GM12878 (cell line): ENCODE results near the gene YY1. TPM values are rescaled to one million over a fixed set of nuclear protein-coding genes. Genes with fewer than 3 reads are reported as not detected.

Experiments
- CBFB ChIP-seq: IDR thresholded peaks from 2 replicates; pipeline ENCODE4 v1.6.1; 2016; ENCODE audit warnings: antibody characterized with exemption, low read depth
- CHD1 ChIP-seq: IDR thresholded peaks from 2 replicates; pipeline ENCODE4 v1.6.1; 2012; ENCODE audit warnings: low read depth, low read length, improper control_type of control experiment
- CREB1 ChIP-seq: IDR thresholded peaks from 2 replicates; pipeline ENCODE4 v1.6.1; 2012; ENCODE audit warnings: low read depth, mild to moderate bottlenecking, inconsistent platforms
- FOXM1 ChIP-seq: IDR thresholded peaks from 2 replicates; pipeline ENCODE4 v1.6.1; 2012; ENCODE audit warnings: low read depth, mild to moderate bottlenecking, inconsistent platforms, low read length, moderate library complexity
- HDAC2 ChIP-seq: fragments of 200-600 bp; sonication (generic); IDR thresholded peaks from 2 replicates; pipeline ENCODE4 v1.6.1; 2017
- IKZF2 ChIP-seq, 2 experiments: fragments of 450-650 bp; IDR thresholded peaks; 2 replicates each; pipeline ENCODE4 v1.6.1; 2017; ENCODE audit warnings: mild to moderate bottlenecking in 2 of 2, moderate library complexity in 2 of 2
- IRF4 ChIP-seq: IDR thresholded peaks from 2 replicates; pipeline ENCODE4 v1.6.1; 2011; ENCODE audit warnings: low read depth, low read length
- KAT2A ChIP-seq: conservative IDR thresholded peaks from 2 replicates; pipeline ENCODE4 v1.6.1; 2011; ENCODE audit warnings: low read depth, low read length; ENCODE audit not compliant: control insufficient read depth
- MTA2 ChIP-seq: fragments of 450-650 bp; IDR thresholded peaks from 2 replicates; pipeline ENCODE4 v1.6.1; 2016; ENCODE audit warnings: low read depth, mild to moderate bottlenecking, moderate library complexity
- PAX8 ChIP-seq: fragments of 450-650 bp; IDR thresholded peaks from 2 replicates; pipeline ENCODE4 v1.6.1; 2017; ENCODE audit warnings: mild to moderate bottlenecking, moderate library complexity
- RUNX3 ChIP-seq: IDR thresholded peaks from 2 replicates; pipeline ENCODE4 v1.6.1; 2012; ENCODE audit warnings: low read length, inconsistent platforms
- SIN3A ChIP-seq: IDR thresholded peaks from 2 replicates; pipeline ENCODE4 v1.6.1; 2012; ENCODE audit warnings: low read depth, low read length, improper control_type of control experiment
- SREBF2 ChIP-seq: IDR thresholded peaks from 2 replicates; pipeline ENCODE4 v1.6.1; 2012; ENCODE audit warnings: mild to moderate bottlenecking, low read length
- STAT3 ChIP-seq: IDR thresholded peaks from 2 replicates; pipeline ENCODE4 v1.6.1; 2011; ENCODE audit warnings: low read depth, low read length, improper control_type of control experiment
- ZBED1 ChIP-seq: IDR thresholded peaks from 2 replicates; pipeline ENCODE4 v1.6.1; 2016; ENCODE audit warnings: borderline replicate concordance
- ZNF24 ChIP-seq: fragments of 450-650 bp; IDR thresholded peaks from 2 replicates; pipeline ENCODE4 v1.6.1; 2017; ENCODE audit warnings: antibody characterized with exemption, mild to moderate bottlenecking
- ZNF384 ChIP-seq: IDR thresholded peaks from 2 replicates; pipeline ENCODE4 v1.6.1; 2012; ENCODE audit warnings: low read depth, mild to moderate bottlenecking, low read length, improper control_type of control experiment, borderline replicate concordance
- polyA plus RNA-seq, 11 experiments: library from polyadenylated mRNA; depleted of rRNA in 4 of 11; unstranded in 6 of 11; stranded (reverse) in 5 of 11; fragments of >200 nt; fragmentation: Nextera tagmentation in 4 of 11; fragmentation: Illumina TruSeq in 1 of 11; extraction: Ambion mirVana in 4 of 11; extraction: Trizol in 1 of 11; gene quantifications; 1 replicate in 1 of 11; 2 replicates in 10 of 11; pipeline versions ENCODE4 v1.2.1 to v1.2.3, GENCODE V29; 2011 to 2016; ENCODE audit warnings: inconsistent platforms in 2 of 11, missing spikeins in 2 of 11, low read depth in 1 of 11
- total RNA-seq, 4 experiments: library from RNA; depleted of rRNA in 3 of 4; stranded (reverse); fragments of >200 nt in 3 of 4; fragmentation: Illumina TruSeq in 1 of 4; extraction: Trizol in 1 of 4; gene quantifications; 2 replicates each; pipeline versions ENCODE4 v1.2.1 to v1.2.3, GENCODE V29; 2013 to 2021
- TF ChIP-seq, protein P1 (sequence below): IDR thresholded peaks from 2 replicates; pipeline ENCODE4 v1.6.1; 2011; ENCODE audit warnings: low read depth, low read length, improper control_type of control experiment, borderline replicate concordance
- TF ChIP-seq, protein P2 (sequence below): fragments of 450-650 bp; IDR thresholded peaks from 2 replicates; pipeline ENCODE4 v1.6.1; 2017; ENCODE audit warnings: low read depth, mild to moderate bottlenecking, moderate library complexity
- TF ChIP-seq, protein P3 (sequence below): IDR thresholded peaks from 2 replicates; pipeline ENCODE4 v1.6.1; 2012; ENCODE audit warnings: mild to moderate bottlenecking, low read depth, low read length
- TF ChIP-seq, protein P4 (sequence below): fragments of 450-650 bp; conservative IDR thresholded peaks from 2 replicates; pipeline ENCODE4 v1.6.1; 2017; ENCODE audit warnings: mild to moderate bottlenecking, moderate library complexity
- TF ChIP-seq, protein P5 (sequence below), 3 experiments: IDR thresholded peaks in 2 of 3; conservative IDR thresholded peaks in 1 of 3; 2 replicates each; pipeline ENCODE4 v1.5.1; 2011; ENCODE audit warnings: low read depth in 3 of 3, low read length in 3 of 3, mild to moderate bottlenecking in 3 of 3, control low read depth in 2 of 3, moderate library complexity in 2 of 3, inconsistent platforms in 1 of 3, mixed read lengths in 1 of 3; ENCODE audit not compliant: control insufficient read depth in 2 of 3, insufficient read depth in 1 of 3; ENCODE audit errors: extremely low read depth in 1 of 3

Gene YY1
- total and polyA plus RNA-seq, 10 of the 15 experiments (the other 5 are each of a cell fraction or from before 2014, with no cell fraction given): 23.7 to 74.0 (median 39.9) TPM

DNA sequence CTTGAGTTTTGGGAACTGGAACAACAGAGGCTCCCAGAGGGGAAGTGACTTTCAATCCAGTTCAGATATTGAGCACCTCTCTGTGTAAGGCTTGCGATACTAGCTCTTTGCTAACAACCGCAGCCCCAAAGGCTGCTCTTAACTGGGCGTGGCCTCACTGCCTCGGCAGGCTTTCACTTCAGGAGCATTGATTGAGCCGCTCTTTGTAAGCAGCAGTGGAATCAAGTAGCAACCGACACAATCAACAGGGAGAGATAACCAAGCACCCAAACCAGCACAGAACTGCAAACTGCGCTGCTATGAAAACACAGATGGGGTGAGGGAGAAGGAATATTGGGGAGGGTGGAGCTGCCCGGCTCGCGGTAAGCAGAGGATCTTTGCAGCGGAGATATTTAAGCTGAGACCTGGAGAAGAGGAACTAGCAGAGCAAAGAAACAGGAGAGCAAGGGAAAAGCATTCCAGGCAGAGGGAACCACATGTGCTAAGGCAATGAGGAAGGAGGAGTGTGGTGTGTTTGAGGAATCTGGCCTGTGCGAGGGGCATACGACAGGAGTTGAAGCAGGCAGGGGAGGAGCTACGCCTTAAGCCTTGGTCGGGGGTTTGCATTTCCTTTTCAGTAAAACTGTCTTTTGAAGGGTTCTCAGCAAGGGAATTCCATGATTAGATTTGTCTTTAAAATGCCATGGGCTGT, 17.3 kb upstream of the YY1 start (continued):
- no peak for TF ChIP-seq STAT3
- TF ChIP-seq, protein P1, sequence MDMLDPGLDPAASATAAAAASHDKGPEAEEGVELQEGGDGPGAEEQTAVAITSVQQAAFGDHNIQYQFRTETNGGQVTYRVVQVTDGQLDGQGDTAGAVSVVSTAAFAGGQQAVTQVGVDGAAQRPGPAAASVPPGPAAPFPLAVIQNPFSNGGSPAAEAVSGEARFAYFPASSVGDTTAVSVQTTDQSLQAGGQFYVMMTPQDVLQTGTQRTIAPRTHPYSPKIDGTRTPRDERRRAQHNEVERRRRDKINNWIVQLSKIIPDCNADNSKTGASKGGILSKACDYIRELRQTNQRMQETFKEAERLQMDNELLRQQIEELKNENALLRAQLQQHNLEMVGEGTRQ: no peak
- TF ChIP-seq, protein P2, sequence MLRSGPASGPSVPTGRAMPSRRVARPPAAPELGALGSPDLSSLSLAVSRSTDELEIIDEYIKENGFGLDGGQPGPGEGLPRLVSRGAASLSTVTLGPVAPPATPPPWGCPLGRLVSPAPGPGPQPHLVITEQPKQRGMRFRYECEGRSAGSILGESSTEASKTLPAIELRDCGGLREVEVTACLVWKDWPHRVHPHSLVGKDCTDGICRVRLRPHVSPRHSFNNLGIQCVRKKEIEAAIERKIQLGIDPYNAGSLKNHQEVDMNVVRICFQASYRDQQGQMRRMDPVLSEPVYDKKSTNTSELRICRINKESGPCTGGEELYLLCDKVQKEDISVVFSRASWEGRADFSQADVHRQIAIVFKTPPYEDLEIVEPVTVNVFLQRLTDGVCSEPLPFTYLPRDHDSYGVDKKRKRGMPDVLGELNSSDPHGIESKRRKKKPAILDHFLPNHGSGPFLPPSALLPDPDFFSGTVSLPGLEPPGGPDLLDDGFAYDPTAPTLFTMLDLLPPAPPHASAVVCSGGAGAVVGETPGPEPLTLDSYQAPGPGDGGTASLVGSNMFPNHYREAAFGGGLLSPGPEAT: no peak
- TF ChIP-seq CREB1: no peak
- no peak for TF ChIP-seq IRF4
- TF ChIP-seq HDAC2: no peak
- TF ChIP-seq SREBF2: no peak
- TF ChIP-seq IKZF2 (IDR thresholded peaks at IDR 0.05): no peak; a peak in 1 of 4 replicates
- TF ChIP-seq, protein P3, sequence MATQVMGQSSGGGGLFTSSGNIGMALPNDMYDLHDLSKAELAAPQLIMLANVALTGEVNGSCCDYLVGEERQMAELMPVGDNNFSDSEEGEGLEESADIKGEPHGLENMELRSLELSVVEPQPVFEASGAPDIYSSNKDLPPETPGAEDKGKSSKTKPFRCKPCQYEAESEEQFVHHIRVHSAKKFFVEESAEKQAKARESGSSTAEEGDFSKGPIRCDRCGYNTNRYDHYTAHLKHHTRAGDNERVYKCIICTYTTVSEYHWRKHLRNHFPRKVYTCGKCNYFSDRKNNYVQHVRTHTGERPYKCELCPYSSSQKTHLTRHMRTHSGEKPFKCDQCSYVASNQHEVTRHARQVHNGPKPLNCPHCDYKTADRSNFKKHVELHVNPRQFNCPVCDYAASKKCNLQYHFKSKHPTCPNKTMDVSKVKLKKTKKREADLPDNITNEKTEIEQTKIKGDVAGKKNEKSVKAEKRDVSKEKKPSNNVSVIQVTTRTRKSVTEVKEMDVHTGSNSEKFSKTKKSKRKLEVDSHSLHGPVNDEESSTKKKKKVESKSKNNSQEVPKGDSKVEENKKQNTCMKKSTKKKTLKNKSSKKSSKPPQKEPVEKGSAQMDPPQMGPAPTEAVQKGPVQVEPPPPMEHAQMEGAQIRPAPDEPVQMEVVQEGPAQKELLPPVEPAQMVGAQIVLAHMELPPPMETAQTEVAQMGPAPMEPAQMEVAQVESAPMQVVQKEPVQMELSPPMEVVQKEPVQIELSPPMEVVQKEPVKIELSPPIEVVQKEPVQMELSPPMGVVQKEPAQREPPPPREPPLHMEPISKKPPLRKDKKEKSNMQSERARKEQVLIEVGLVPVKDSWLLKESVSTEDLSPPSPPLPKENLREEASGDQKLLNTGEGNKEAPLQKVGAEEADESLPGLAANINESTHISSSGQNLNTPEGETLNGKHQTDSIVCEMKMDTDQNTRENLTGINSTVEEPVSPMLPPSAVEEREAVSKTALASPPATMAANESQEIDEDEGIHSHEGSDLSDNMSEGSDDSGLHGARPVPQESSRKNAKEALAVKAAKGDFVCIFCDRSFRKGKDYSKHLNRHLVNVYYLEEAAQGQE: no peak
- peak; percentile 67 for TF ChIP-seq RUNX3
- TF ChIP-seq CBFB: peak; percentile 19; the same call in 1 of the 2 replicates
- no peak for TF ChIP-seq CHD1
- no peak for TF ChIP-seq KAT2A
- TF ChIP-seq MTA2: no peak
- TF ChIP-seq SIN3A: no peak
- TF ChIP-seq ZNF24: no peak
- no peak for TF ChIP-seq ZBED1
- TF ChIP-seq PAX8: no peak
- TF ChIP-seq, protein P4, sequence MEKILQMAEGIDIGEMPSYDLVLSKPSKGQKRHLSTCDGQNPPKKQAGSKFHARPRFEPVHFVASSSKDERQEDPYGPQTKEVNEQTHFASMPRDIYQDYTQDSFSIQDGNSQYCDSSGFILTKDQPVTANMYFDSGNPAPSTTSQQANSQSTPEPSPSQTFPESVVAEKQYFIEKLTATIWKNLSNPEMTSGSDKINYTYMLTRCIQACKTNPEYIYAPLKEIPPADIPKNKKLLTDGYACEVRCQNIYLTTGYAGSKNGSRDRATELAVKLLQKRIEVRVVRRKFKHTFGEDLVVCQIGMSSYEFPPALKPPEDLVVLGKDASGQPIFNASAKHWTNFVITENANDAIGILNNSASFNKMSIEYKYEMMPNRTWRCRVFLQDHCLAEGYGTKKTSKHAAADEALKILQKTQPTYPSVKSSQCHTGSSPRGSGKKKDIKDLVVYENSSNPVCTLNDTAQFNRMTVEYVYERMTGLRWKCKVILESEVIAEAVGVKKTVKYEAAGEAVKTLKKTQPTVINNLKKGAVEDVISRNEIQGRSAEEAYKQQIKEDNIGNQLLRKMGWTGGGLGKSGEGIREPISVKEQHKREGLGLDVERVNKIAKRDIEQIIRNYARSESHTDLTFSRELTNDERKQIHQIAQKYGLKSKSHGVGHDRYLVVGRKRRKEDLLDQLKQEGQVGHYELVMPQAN: 0 out of 2 replicates have a peak, but pooled peaks have one; percentile 50
- TF ChIP-seq, protein P5, sequence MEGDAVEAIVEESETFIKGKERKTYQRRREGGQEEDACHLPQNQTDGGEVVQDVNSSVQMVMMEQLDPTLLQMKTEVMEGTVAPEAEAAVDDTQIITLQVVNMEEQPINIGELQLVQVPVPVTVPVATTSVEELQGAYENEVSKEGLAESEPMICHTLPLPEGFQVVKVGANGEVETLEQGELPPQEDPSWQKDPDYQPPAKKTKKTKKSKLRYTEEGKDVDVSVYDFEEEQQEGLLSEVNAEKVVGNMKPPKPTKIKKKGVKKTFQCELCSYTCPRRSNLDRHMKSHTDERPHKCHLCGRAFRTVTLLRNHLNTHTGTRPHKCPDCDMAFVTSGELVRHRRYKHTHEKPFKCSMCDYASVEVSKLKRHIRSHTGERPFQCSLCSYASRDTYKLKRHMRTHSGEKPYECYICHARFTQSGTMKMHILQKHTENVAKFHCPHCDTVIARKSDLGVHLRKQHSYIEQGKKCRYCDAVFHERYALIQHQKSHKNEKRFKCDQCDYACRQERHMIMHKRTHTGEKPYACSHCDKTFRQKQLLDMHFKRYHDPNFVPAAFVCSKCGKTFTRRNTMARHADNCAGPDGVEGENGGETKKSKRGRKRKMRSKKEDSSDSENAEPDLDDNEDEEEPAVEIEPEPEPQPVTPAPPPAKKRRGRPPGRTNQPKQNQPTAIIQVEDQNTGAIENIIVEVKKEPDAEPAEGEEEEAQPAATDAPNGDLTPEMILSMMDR (IDR thresholded peaks at IDR 0.05 in 2 of 3, conservative IDR thresholded peaks at IDR 0.05 in 1 of 3; ENCODE audit: control insufficient read depth in 2 of 3, extremely low read depth in 1 of 3, insufficient read depth in 1 of 3, low read depth in 3 of 3, low read length in 3 of 3): no peak
- TF ChIP-seq ZNF384: no peak
- TF ChIP-seq FOXM1: no peak
